ENCODE data around the gene ATXN2.
"Not testable (repeated sequence)": the region's sequence is repeated elsewhere in the genome, so short reads cannot be mapped to it uniquely, and the experiment has no call there.

ATXN2 gene

DNA sequence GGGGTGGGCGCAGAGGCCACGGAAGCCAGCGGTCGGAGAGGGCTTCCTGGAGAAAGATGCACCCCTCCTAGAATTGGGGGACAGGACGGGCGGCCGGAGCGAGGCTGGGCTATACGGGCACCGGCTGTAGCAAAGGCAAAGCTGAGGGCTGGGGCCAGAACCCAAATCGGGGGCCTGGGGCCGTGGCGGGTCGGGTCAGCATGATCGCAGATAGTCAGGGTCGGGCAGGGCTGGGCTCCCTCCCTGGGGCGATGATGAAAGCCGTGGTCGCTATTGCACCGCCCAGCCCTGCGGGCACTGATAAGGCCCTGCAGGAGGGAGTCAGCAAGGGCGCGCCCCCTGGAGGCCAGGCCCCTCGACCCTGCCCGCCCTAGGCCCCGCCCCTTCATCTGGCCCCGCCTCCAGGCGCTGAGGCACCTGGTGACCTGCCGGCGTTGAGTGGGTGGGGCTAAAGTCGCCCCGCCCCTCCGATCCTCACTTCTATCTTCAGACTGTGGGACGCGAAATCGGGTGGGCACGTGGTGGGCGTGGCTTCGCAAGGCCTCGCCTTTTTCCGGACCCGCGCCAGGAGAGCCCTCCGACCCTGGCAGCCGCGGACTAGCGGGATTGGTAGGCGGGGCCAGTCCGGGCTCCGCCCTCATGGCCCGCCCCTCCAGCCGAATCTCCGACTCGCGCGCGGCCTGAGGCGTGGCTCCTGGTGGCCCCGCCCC lies 193.8 kb downstream of the ATXN2 start:
- DNase-seq (ENCODE audit: low read depth, low spot score) = peak; percentile 100

DNA sequence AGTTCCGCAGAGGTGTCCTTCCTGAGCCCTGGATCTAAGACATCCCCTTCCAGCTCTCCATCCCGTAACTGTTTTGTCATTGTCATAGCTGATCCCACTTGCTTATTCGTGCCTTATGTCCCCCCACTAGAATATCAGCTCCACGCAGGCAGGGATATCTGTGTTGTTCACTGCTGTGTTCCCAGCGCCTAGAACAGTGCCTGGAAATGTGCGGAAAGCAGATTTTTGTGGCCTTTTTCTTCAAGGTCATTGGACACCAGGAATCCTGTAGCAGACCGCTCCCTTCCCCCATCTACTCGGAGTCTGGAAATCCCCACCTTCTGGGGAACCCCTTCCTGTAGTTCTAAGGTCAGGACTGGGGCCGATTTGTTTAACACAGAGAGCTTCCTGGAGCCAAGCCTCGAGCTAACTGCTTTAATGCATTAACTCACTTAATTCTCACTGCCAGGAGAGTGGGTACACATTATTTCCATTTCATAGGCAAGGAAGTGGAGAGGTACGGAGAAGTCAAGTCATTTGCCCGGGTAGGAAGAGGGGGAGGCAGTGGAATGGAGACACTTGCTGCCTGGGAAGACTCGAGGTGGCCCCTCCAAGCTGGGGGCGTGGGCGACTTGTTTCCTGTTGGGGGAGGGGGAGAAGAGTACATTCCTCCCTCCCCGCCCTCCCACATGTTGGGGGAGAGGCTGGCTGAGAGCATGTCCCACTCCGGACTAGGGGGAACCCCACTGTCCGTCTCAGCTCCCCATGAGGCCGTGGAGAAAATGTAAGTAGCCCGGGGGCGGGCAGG lies 194.6 kb downstream of the ATXN2 start:
- peak; percentile 65 for DNase-seq (ENCODE audit: low read depth, low spot score)

DNA sequence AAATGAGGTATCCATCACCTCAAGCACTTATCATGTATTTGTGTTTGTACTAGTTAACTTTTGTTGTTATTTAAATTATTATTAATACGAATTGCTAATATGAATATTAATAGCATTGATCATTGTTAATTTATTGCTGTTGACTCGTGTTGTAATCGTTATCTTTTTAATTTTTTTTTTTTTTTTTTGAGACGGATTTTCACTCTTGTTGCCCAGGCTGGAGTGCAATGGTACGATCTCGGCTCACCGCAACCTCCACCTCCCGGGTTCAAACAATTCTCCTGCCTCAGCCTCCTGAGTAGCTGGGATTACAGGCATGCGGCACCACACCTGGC lies 196.7 kb downstream of the ATXN2 start:
- DNase-seq (ENCODE audit: low read depth, low spot score) = not testable (repeated sequence)
